Activated T-cell treated with anti-CD3 and anti-CD28 coated beads, Interleukin-2, amount 50 U/mL, for 24 hours (primary cell): ENCODE data around the gene NMT2.
A peak's percentile ranks its signal among the peaks of the same experiment; 100 is the strongest.
"Not testable (repeated sequence)": the region's sequence is repeated elsewhere in the genome, so short reads cannot be mapped to it uniquely, and the experiment has no call there.

Source experiments
- DNase-seq: peaks from one replicate; pipeline ENCODE4 v3.0.0-alpha.2; 2020
- H3K27ac Mint-ChIP-seq: 2 replicates; pipeline ENCODE4 v1.8.0; 2020; ENCODE audit warnings: mild to moderate bottlenecking, mixed read lengths
- H3K27me3 Mint-ChIP-seq: 2 replicates; pipeline ENCODE4 v1.8.0; 2020; ENCODE audit warnings: mixed read lengths
- H3K36me3 Mint-ChIP-seq: 2 replicates; pipeline ENCODE4 v1.8.0; 2020; ENCODE audit warnings: low read depth, mixed read lengths
- H3K4me1 Mint-ChIP-seq: 2 replicates; pipeline ENCODE4 v1.8.0; 2020; ENCODE audit warnings: low read depth, mixed read lengths
- H3K4me3 Mint-ChIP-seq: 2 replicates; pipeline ENCODE4 v1.8.0; 2020; ENCODE audit warnings: mild to moderate bottlenecking, moderate library complexity, mixed read lengths
- H3K9me3 Mint-ChIP-seq: 2 replicates; pipeline ENCODE4 v1.8.0; 2020; ENCODE audit warnings: mixed read lengths

Gene NMT2

DNA sequence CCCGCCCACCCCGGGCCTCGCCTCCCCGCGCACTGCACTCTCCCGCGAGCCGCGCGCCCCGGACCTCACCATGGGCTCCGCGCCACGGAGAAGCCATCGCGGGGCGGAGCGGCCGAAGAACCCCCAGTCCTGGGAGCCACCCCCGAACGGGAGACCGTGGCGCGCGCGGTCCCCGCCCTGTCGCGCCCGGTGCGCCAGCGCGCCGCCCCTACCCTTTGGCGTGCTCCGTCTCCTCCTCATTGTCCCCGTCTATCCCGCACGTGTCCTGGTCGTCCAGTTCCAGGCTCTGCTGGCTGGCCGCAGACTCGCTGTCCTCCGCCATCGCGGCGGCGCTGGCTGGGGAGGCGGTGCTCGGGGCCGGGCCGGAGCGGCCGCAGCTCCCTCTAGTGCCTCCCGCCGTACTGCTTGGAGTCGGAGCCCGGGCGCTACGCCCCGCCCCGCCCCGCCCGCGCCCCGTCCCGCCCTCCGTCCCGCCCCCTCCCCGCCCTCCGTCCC lies at the start of gene NMT2:
Gene NMT2, minus strand, starts transcription at position 403 of the 495 bp plus-strand sequence. Its CDS starts 81 bp downstream, at position 322.
- Mint-ChIP-seq H3K27me3 (no peaks in the 10 kb centered on the region), H3K4me1 (peaks cover 62% of the 10 kb centered on the region), H3K36me3 (peaks cover 13% of the 10 kb centered on the region), H3K27ac (peak within 1 kb of the TSS; percentile 96), H3K4me3 (peak within 1 kb of the TSS; percentile 92), H3K9me3 (no peaks in the 10 kb centered on the region)
- DNase-seq = peak; percentile 87

DNA sequence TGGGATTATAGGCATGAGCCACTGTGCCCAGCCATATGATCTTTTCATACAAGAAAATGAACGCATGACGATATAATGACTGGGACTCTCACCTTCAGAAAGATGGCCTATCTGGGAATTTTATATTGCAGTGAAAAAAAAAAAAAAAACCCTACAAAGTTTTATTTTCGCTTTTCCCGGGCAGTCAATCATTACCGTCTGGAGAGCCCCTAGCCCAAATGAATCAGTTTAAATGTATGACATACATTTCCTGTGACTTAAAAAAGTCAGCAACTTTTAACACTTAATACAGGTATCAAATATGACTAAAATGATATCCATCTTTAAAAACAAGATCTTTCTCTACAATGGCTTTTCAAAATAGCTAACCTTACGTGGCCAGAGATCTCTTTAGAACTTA lies 48.2 kb upstream of the NMT2 start:
- peaks cover under 1% of the 10 kb centered on the region for H3K4me1 Mint-ChIP-seq
- H3K27ac Mint-ChIP-seq = no peak overlapping the region
- DNase-seq = no peak
- no peaks in the 10 kb centered on the region for H3K9me3 Mint-ChIP-seq
- peaks cover 16% of the 10 kb centered on the region for H3K36me3 Mint-ChIP-seq
- no peaks in the 10 kb centered on the region for H3K27me3 Mint-ChIP-seq
- no peak overlapping the region for H3K4me3 Mint-ChIP-seq

DNA sequence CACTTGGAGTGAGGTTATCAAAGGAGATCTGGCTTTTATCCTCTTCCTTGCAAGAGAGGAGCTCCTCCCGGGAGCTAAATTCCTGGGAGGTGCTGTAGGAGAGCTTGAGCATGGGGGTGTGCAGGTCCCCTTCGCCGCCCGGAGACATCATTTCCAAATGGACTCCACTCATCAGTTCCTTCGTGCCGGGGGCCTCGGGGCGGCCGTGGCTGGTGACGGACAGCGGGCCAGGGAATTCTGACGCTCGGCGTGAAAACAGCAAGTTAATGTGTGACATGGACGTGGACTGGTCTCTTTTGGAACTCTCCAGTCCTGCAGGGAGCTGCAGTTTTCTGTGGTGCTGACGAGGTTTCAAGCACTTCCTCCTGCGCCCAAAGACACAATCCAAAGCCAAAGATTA lies 45.7 kb upstream of the NMT2 start:
- Mint-ChIP-seq H3K27ac (no peak overlapping the region), H3K9me3 (no peaks in the 10 kb centered on the region), H3K36me3 (peaks cover 15% of the 10 kb centered on the region), H3K27me3 (no peaks in the 10 kb centered on the region), H3K4me3 (no peak overlapping the region), H3K4me1 (peaks cover 20% of the 10 kb centered on the region)
- DNase-seq = no peak

DNA sequence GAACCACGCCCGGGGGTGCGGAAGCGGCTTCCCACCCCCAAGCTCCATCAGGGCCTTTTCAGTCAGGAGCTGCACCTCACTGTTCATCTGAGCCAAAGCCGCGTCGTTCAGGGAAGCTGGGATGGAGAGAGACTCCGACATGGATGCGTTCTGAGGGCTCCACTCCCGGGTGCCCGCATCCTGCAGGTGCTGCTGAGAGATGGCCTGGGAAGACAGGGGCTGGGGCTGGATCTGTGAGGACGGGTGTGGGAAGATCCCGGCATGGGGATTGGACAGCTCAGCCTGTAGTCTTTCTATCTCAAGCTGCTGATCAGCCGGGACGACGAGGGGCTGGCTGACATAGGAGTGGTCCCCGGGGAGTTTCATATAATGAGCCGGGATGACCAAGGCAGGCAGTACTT lies 45.0 kb upstream of the NMT2 start:
- Mint-ChIP-seq H3K9me3 (no peaks in the 10 kb centered on the region), H3K4me1 (peaks cover 26% of the 10 kb centered on the region), H3K27me3 (no peaks in the 10 kb centered on the region), H3K36me3 (peaks cover 15% of the 10 kb centered on the region), H3K4me3 (no peak overlapping the region), H3K27ac (no peak overlapping the region)
- DNase-seq = no peak

- H3K27me3 Mint-ChIP-seq = no peaks in the 10 kb centered on the region
- no peak for DNase-seq
- H3K4me1 Mint-ChIP-seq = peaks cover 44% of the 10 kb centered on the region
- no peaks in the 10 kb centered on the region for H3K9me3 Mint-ChIP-seq
- peaks cover 15% of the 10 kb centered on the region for H3K36me3 Mint-ChIP-seq
- no peak overlapping the region for H3K4me3 Mint-ChIP-seq
- no peak overlapping the region for H3K27ac Mint-ChIP-seq
Observed at GRCh38 chr10:15211464-15211979, 43.0 kb upstream of the NMT2 start.

DNA sequence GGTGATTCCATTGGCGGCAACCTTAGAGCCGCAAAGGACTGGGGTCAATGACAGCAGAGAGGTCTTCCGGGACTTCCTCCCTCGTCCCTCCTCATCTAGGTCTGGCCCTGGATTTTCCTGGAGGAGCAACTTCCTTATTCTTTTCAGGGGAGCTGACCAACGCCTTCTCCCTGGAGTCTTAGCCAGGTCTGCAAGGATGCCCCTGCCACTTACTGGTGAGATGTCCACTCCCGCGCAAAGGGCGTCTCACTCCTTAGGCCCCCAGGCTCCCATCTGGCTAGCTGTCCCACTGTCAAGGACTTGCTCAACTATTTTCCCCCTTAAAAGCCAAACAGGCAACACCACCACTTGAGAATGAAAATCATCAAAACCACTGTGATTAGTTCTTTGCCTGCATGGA lies 42.0 kb upstream of the NMT2 start:
- Mint-ChIP-seq H3K4me3 (no peak overlapping the region), H3K36me3 (peaks cover 15% of the 10 kb centered on the region), H3K27ac (no peak overlapping the region), H3K9me3 (no peaks in the 10 kb centered on the region), H3K4me1 (peaks cover 51% of the 10 kb centered on the region), H3K27me3 (no peaks in the 10 kb centered on the region)
- DNase-seq = no peak

- H3K27ac Mint-ChIP-seq = no peak overlapping the region
- H3K9me3 Mint-ChIP-seq = no peaks in the 10 kb centered on the region
- H3K27me3 Mint-ChIP-seq = no peaks in the 10 kb centered on the region
- H3K36me3 Mint-ChIP-seq = peaks cover 15% of the 10 kb centered on the region
- H3K4me1 Mint-ChIP-seq = peaks cover 51% of the 10 kb centered on the region
- peak; percentile 78 for DNase-seq
- H3K4me3 Mint-ChIP-seq = no peak overlapping the region
Observed at GRCh38 chr10:15209827-15210509, 41.5 kb upstream of the NMT2 start.

DNA sequence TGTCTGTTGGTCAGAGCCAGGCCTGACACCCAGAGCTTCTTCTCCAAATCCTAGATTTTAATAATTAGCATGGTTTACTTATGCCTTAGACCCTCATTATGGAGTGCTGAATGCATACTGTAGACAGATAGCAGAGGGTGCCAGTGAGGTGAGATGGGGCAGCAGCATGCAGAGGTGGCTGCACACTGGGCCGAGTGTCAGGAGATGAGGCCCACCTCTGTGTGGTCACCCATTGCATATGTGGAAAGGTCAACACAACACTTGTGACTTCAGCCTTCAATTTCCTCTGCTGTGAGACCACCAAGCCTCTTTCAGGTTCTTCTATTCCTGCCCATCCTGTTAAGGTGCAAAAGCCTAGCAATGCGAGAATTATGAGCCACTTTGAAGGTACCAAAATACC lies 39.7 kb upstream of the NMT2 start:
- Mint-ChIP-seq H3K27ac (peak overlapping the region; percentile 89), H3K4me3 (peak overlapping the region; percentile 80), H3K4me1 (peaks cover 55% of the 10 kb centered on the region), H3K9me3 (no peaks in the 10 kb centered on the region), H3K36me3 (peaks cover 5% of the 10 kb centered on the region), H3K27me3 (no peaks in the 10 kb centered on the region)
- no peak for DNase-seq

DNA sequence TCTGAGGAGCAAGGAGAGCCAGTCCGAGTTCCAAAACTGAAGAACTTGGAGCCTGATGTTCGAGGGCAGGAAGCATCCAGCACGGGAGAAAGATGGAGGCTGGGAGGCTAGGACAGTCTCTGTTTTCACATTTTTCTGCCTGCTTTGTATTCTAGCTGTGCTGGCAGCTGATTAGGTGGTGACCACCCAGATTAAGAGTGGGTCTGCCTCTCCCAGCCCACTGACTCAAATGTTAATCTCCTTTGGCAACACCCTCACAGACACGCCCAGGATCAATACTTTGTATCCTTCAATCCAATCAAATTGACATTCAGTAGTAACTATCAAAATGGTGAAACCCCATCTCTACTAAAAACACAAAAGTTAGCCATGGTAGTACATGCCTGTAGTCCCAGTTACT lies 38.9 kb upstream of the NMT2 start:
- H3K27me3 Mint-ChIP-seq, H3K36me3 Mint-ChIP-seq, H3K9me3 Mint-ChIP-seq, H3K4me3 Mint-ChIP-seq, DNase-seq: not testable (repeated sequence)
- Mint-ChIP-seq H3K4me1 (peaks cover 61% of the 10 kb centered on the region), H3K27ac (peak overlapping the region; percentile 22)

DNA sequence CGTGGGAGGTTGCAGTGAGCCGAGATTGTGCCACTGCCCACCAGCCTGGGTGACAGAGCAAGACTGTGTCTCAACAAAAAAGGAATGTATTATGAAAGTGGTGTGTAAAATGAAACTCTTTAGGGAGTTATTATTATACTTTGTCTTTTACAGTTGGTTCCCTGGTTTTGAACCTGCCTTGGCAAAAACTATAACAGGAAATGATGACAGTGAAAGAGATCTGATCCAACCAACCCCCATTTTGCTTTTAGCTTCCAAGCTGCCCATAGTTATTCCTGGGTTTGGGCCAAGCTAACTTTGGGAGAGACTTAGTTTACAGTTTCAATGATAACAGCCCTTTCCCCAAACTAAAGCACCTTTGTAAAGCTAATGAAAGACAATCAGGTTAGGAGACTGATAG lies 34.1 kb upstream of the NMT2 start:
- Mint-ChIP-seq H3K27me3 (no peaks in the 10 kb centered on the region), H3K4me3 (no peak overlapping the region), H3K36me3 (no peaks in the 10 kb centered on the region), H3K9me3 (no peaks in the 10 kb centered on the region), H3K4me1 (peaks cover 30% of the 10 kb centered on the region), H3K27ac (no peak overlapping the region)
- no peak for DNase-seq

GRCh38 chr10:15202301-15202621 lies 33.8 kb upstream of the NMT2 start:
- H3K27me3 Mint-ChIP-seq, DNase-seq, H3K27ac Mint-ChIP-seq, H3K36me3 Mint-ChIP-seq, H3K4me3 Mint-ChIP-seq, H3K9me3 Mint-ChIP-seq: not testable (repeated sequence)
- peaks cover 30% of the 10 kb centered on the region for H3K4me1 Mint-ChIP-seq

DNA sequence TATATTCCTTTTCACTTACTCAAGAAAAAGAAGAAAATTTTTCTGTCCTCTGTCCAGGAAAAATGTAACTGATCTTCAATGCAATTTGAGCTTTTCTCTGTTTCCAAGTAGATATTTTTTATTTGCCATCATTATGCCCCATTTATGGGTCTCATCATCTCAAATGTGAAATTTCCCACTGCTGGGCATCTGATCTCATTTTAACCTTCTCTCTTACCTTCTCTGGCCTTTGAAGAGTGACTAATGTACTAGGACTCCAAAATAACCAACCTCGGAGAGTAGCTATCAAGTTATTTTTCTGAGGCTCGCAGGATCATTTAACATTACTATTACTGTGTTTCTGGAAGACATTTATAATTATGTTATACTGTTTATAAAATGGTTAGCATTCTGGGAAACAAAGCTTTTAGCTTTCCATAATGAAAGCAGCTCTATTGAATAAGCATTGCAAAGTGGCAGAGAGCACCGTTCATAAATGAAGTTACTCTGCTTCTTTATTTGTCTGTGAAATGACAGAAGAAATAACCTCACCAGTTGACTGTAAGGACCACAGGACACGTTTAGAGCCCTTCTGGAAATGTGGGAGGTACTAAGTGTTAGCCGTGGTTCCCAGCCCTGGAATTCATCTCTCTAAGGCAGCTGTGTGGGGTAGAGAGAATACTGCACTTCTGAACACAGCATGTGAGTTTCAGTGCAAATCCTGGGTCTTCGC lies 33.3 kb upstream of the NMT2 start:
- DNase-seq = no peak
- H3K36me3 Mint-ChIP-seq = no peaks in the 10 kb centered on the region
- no peaks in the 10 kb centered on the region for H3K9me3 Mint-ChIP-seq
- H3K27ac Mint-ChIP-seq = no peak overlapping the region
- no peak overlapping the region for H3K4me3 Mint-ChIP-seq
- peaks cover 31% of the 10 kb centered on the region for H3K4me1 Mint-ChIP-seq
- H3K27me3 Mint-ChIP-seq = no peaks in the 10 kb centered on the region

DNA sequence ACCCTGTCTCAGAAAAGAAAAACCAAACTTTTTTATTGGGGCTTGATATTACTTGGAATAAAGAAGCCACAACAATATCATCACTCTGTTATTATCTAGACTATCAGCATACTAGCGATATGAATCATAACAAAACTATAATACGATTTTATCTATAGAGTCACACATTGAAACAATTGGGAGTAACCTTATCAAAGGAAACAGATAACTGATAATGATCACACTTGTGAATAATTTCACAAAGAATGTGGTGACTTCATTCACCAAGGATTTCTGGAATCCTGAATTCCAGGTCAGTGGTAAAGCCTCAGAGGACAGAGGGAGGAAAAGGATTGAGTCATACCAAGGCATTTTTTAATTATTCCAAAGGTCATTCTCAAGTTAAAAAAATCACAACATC lies 32.1 kb upstream of the NMT2 start:
- H3K36me3 Mint-ChIP-seq = no peaks in the 10 kb centered on the region
- DNase-seq = no peak
- no peak overlapping the region for H3K27ac Mint-ChIP-seq
- H3K27me3 Mint-ChIP-seq = no peaks in the 10 kb centered on the region
- peaks cover 24% of the 10 kb centered on the region for H3K4me1 Mint-ChIP-seq
- no peak overlapping the region for H3K4me3 Mint-ChIP-seq
- no peaks in the 10 kb centered on the region for H3K9me3 Mint-ChIP-seq

GRCh38 chr10:15197911-15198310 lies 29.4 kb upstream of the NMT2 start:
- no peaks in the 10 kb centered on the region for H3K36me3 Mint-ChIP-seq
- no peak overlapping the region for H3K27ac Mint-ChIP-seq
- H3K4me3 Mint-ChIP-seq = no peak overlapping the region
- no peaks in the 10 kb centered on the region for H3K9me3 Mint-ChIP-seq
- H3K4me1 Mint-ChIP-seq = peaks cover 16% of the 10 kb centered on the region
- DNase-seq = no peak
- H3K27me3 Mint-ChIP-seq = no peaks in the 10 kb centered on the region

GRCh38 chr10:15197276-15197675 lies 28.8 kb upstream of the NMT2 start:
- Mint-ChIP-seq H3K4me1 (peaks cover 13% of the 10 kb centered on the region), H3K27ac (no peak overlapping the region), H3K4me3 (no peak overlapping the region), H3K27me3 (no peaks in the 10 kb centered on the region), H3K36me3 (no peaks in the 10 kb centered on the region), H3K9me3 (no peaks in the 10 kb centered on the region)
- no peak for DNase-seq
